Heart left ventricle (tissue), 13 donors: ENCODE results near the gene SND1.

Experiments used
- POLR2A ChIP-seq, 2 donors: fragments of 450-650 bp; IDR thresholded peaks; one replicate each; pipeline ENCODE4 v1.6.1; 2017; ENCODE audit warnings: antibody characterized with exemption in 2 of 2, mild to moderate bottlenecking in 2 of 2, moderate library complexity in 2 of 2
- TF ChIP-seq, protein P1 (sequence below), 12 donors: fragments of 200-600 bp; sonication (generic) in 4 of 12; IDR thresholded peaks; one replicate each; pipeline versions ENCODE4 v1.5.0 to v1.8.0; 2018 to 2022; ENCODE audit warnings: antibody characterized with exemption in 12 of 12, mild to moderate bottlenecking in 5 of 12
- donor health status: ischemic (EF 13 %, LVEDD 7.1; RV severe dilation, severe dysfunction).
- donor health status: DM: no; HTN: yes; CAD: no.
- donor health status: DM: no; HTN: no; CAD: no.
- donor health status: ischemic (EF 25% LVEDD 6.9; RV normal size, moderate dysfunction).
- donor health status: ischemic (EF 25% LVEDD 5.7; RV mildly dilated, moderate dysfunction).
- donor health status: ischemic (EF 35%, LVEDD 5.7; RV mildly dilated, moderate dysfunction).
- donor health status: nonischemic (EF 11% LVEDD 7.7; RV severe dilation, severe dysfunction).
- donor health status: DM: yes; HTN: yes; CAD: no.
- donor health status: PGD.
- donor health status: ischemic (EF 29% LVEDD 5.4; RV normal size, mild dysfunction).
- donor health status: nonischemic (EF 23%, LVEDD 6.1; RV moderate dilation, normal function).

DNA sequence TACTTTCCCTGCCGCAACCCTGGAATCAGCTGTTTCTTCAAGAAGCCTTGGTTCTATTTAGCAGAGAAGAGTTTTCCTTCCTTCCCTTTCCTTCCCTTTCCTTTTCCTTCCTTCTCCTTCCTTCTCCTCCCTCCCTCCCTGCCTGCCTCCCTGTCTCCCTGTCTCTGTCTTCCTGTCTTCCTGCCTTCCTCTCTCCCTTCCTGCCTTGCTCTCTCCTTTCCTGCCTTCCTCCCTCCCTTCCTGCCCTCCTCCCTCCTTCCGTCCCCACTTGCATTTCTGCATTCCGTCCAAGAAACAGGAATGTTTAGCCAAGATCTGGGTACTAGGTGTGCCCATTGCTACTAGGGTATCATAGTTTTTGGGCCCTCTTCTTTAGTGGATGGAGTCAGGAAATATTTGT lies 21.9 kb downstream of the SND1 start:
- TF ChIP-seq, protein P1, sequence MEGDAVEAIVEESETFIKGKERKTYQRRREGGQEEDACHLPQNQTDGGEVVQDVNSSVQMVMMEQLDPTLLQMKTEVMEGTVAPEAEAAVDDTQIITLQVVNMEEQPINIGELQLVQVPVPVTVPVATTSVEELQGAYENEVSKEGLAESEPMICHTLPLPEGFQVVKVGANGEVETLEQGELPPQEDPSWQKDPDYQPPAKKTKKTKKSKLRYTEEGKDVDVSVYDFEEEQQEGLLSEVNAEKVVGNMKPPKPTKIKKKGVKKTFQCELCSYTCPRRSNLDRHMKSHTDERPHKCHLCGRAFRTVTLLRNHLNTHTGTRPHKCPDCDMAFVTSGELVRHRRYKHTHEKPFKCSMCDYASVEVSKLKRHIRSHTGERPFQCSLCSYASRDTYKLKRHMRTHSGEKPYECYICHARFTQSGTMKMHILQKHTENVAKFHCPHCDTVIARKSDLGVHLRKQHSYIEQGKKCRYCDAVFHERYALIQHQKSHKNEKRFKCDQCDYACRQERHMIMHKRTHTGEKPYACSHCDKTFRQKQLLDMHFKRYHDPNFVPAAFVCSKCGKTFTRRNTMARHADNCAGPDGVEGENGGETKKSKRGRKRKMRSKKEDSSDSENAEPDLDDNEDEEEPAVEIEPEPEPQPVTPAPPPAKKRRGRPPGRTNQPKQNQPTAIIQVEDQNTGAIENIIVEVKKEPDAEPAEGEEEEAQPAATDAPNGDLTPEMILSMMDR (IDR thresholded peaks at IDR 0.05): no peak
- no peak for TF ChIP-seq POLR2A (IDR thresholded peaks at IDR 0.05)
